Activated CD4-positive, alpha-beta T cell treated with anti-CD3 and anti-CD28 coated beads, Interleukin-2, amount 10 ng/mL, durations not matched to agents 7 days and 5 days (primary cell): ENCODE data around the gene ATP2A3. TPM values are rescaled to one million over a fixed set of nuclear protein-coding genes. Genes with fewer than 3 reads are reported as not detected.
A peak's percentile ranks its signal among the peaks of the same experiment; 100 is the strongest.

ENCODE experiments used
- CTCF ChIA-PET: fragments of 350-600 bp; sonication (Branson Sonifier 250); formaldehyde crosslinking; loops from one replicate; lab custom pipeline; 2021; ENCODE audit warnings: antibody characterized with exemption; lab: Charles Lee
- POLR2A ChIA-PET: fragments of 350-600 bp; sonication (Branson Sonifier 250); formaldehyde crosslinking; loops from one replicate; lab custom pipeline; 2021; ENCODE audit warnings: antibody characterized with exemption; lab: Charles Lee
- DNase-seq: peaks from one replicate; pipeline ENCODE4 v3.0.0-alpha.2; 2020
- H3K27ac Mint-ChIP-seq: one replicate; pipeline ENCODE4 v1.8.0; 2021; ENCODE audit warnings: mild to moderate bottlenecking, moderate library complexity, mixed read lengths
- H3K27me3 Mint-ChIP-seq: one replicate; pipeline ENCODE4 v1.8.0; 2021; ENCODE audit warnings: mixed read lengths
- H3K36me3 Mint-ChIP-seq: one replicate; pipeline ENCODE4 v1.8.0; 2021; ENCODE audit warnings: low read depth, mixed read lengths
- H3K4me1 Mint-ChIP-seq: one replicate; pipeline ENCODE4 v1.8.0; 2021; ENCODE audit warnings: mixed read lengths
- H3K4me3 Mint-ChIP-seq: one replicate; pipeline ENCODE4 v1.8.0; 2021; ENCODE audit warnings: mild to moderate bottlenecking, moderate library complexity, mixed read lengths
- H3K9me3 Mint-ChIP-seq: one replicate; pipeline ENCODE4 v1.8.0; 2021; ENCODE audit warnings: mixed read lengths
- total RNA-seq, 2 experiments: library from RNA; stranded (reverse); gene quantifications; one replicate each; pipeline ENCODE4 v1.2.3, GENCODE V29; 2021

Gene ATP2A3
- total RNA-seq, 2 experiments from 2014 or later: 294 to 329 TPM

GRCh38 chr17:3926860-3927627 lies 37.2 kb downstream of the ATP2A3 start:
- Mint-ChIP-seq H3K27ac (no peak overlapping the region), H3K36me3 (peaks cover 38% of the 10 kb centered on the region), H3K4me1 (no peaks in the 10 kb centered on the region), H3K27me3 (no peaks in the 10 kb centered on the region), H3K9me3 (no peaks in the 10 kb centered on the region), H3K4me3 (no peak overlapping the region)
- POLR2A ChIA-PET: no interaction called here
- no peak for DNase-seq
- CTCF ChIA-PET: interaction anchor here (0.6 to 2.1 kb wide), 5 partner anchors 13 to 125 kb away, joined by 3 to 9 read pairs (median 5); partner anchors contain the start of gene NCBP3

DNA sequence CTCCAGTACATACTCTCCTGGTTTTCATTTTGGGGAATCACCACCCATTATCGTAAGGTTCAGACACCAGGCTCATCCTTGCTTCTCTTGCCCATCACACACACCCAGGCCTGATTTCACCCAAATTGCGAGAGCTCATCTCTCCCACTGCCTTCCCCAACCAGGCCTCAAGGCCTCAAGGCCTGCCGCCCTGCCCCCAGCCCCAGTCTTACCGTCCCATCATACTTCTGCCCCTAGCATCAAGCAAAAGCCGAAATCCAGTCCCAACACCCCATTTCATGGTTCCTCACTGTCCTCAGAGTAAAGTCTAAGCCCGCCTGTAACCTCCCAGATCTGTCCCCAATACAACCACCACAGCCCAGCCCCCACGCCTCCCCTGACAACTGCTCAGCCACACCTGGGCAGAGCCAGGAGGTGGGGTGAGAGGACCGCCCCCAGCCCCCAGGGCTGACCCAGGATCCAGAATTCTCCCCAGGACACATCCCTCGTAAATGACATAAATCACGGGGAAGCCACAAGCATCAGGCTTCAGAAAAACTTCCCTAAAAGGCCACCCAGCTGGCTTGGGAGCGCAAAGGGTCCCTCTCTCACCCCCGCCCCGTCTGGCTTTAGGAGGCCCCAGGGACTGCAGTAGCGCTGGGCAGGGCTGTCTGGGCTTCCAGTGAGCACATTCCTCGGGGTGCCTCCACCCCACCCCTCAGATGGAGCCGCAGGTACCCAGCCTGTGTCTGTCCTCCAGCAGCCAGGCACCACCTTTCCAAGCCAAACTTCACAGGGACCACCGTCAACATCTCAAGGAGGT lies 38.4 kb downstream of the ATP2A3 start:
- peaks cover 31% of the 10 kb centered on the region for H3K36me3 Mint-ChIP-seq
- no peak overlapping the region for H3K4me3 Mint-ChIP-seq
- DNase-seq: no peak
- H3K27ac Mint-ChIP-seq: peak overlapping the region; percentile 44
- H3K9me3 Mint-ChIP-seq: no peaks in the 10 kb centered on the region
- H3K27me3 Mint-ChIP-seq: no peaks in the 10 kb centered on the region
- H3K4me1 Mint-ChIP-seq: no peaks in the 10 kb centered on the region
- CTCF ChIA-PET: interaction anchor here (0.6 to 2.1 kb wide), 4 partner anchors 12 to 80 kb away, joined by 3 to 9 read pairs (median 5); partner anchors contain the start of gene NCBP3
- POLR2A ChIA-PET: interaction anchor here (0.7 kb wide), 1 partner anchor 16 kb away, joined by 5 read pairs; no protein-coding TSS in a partner anchor

DNA sequence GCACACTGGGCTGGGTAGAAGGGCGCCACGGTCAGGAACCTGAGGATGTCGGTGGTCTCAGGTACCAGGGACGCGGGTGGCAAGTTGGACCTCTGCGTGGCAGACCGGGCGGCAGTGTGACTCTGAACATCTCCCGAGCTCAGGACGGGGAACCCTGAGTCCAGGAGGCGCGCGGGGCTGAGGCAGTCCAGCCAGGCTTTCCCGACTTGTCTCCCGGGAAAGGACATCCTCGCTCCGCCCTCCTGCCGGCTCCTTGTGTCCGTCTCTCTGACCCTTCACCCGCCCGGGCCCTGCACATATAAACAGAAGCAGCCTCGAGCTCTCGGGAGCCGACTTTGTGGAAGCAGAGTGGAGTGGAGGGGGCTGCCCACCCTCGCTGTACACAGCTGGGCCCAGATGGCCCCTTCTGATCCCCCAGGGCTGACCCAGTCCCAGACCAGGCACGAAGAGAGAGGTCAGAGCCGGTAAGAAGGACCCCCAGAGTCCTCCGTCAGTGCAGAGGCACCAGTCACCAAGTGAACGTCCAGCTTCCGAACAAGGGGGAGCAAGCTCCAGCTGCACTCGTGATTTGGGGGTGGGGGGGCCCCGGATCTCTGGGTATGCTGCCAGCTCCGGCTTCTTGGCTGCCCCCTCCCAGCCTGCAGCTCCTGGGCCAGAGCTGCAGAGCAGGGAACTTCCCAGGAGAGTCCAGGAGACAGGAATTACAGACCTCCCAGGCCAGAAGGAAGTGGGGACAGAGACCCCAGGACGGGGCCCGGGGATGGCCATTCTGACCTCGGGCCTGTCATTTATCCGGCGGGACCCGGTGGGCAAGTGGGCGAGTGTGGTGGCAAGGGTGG lies 39.5 kb downstream of the ATP2A3 start:
- ChIA-PET CTCF (interaction anchor here (1.2 kb wide), 1 partner anchor 11 kb away, joined by 4 read pairs; no protein-coding TSS in a partner anchor), POLR2A (no interaction called here)
- Mint-ChIP-seq H3K4me1 (no peaks in the 10 kb centered on the region), H3K36me3 (peaks cover 26% of the 10 kb centered on the region), H3K9me3 (no peaks in the 10 kb centered on the region), H3K4me3 (no peak overlapping the region), H3K27ac (no peak overlapping the region), H3K27me3 (no peaks in the 10 kb centered on the region)
- no peak for DNase-seq

DNA sequence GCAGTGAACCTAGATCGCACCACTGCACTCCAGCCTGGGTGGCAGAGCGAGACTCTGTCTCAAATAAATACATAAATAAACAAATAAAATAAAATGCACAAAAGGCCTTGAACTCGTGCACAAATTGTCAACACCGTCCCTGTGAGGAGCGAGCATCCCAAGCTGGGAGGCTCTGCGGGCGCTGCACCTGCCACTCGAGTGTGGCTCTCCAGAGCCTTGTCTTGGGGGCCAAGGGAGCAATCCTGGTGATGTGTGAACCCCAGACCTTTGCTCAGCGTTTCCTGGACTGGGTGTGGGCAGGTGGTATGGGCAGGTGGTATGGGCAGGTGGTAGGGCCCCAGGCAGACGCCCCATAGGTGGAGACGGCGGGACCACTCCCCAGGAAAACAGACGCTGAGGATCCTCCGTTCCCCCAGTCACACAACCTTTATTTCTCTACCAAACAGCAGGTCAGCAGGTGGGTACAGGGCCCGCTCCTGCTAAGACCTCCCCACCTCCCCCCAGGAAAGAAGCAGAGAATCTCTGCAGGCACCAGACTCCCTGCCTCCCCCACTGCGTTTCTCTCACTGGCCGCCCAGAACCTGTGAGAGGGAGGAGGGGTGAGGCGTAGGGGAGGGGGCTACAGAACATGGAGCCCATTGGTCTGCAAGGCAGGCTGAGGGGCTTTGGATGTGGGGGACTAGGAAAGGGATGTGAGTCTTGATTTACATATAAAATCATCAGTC lies 40.6 kb downstream of the ATP2A3 start:
- POLR2A ChIA-PET: no interaction called here
- Mint-ChIP-seq H3K9me3 (no peaks in the 10 kb centered on the region), H3K4me1 (no peaks in the 10 kb centered on the region), H3K36me3 (peaks cover 21% of the 10 kb centered on the region), H3K27ac (no peak overlapping the region), H3K27me3 (no peaks in the 10 kb centered on the region), H3K4me3 (no peak overlapping the region)
- CTCF ChIA-PET: interaction anchor here (1.2 to 2.6 kb wide), 2 partner anchors 10 kb away, joined by 4 to 12 read pairs; no protein-coding TSS in a partner anchor
- no peak for DNase-seq

GRCh38 chr17:3922765-3923164 lies 41.5 kb downstream of the ATP2A3 start:
- H3K9me3 Mint-ChIP-seq: no peaks in the 10 kb centered on the region
- ChIA-PET POLR2A (no interaction called here), CTCF (interaction anchor here (0.7 to 2.6 kb wide), 2 partner anchors 9 to 67 kb away, joined by 3 to 12 read pairs; no protein-coding TSS in a partner anchor)
- no peaks in the 10 kb centered on the region for H3K27me3 Mint-ChIP-seq
- H3K4me3 Mint-ChIP-seq: no peak overlapping the region
- H3K36me3 Mint-ChIP-seq: peaks cover 18% of the 10 kb centered on the region
- no peak for DNase-seq
- no peak overlapping the region for H3K27ac Mint-ChIP-seq
- no peaks in the 10 kb centered on the region for H3K4me1 Mint-ChIP-seq

- DNase-seq: no peak
- Mint-ChIP-seq H3K36me3 (peaks cover 9% of the 10 kb centered on the region), H3K9me3 (no peaks in the 10 kb centered on the region), H3K4me1 (peaks cover 5% of the 10 kb centered on the region), H3K27ac (no peak overlapping the region), H3K27me3 (no peaks in the 10 kb centered on the region), H3K4me3 (no peak overlapping the region)
- POLR2A ChIA-PET: no interaction called here
- CTCF ChIA-PET: interaction anchor here (0.7 to 2.6 kb wide), 2 partner anchors 8 to 68 kb away, joined by 3 to 12 read pairs; no protein-coding TSS in a partner anchor
Observed at GRCh38 chr17:3921502-3922319, 42.5 kb downstream of the ATP2A3 start.

GRCh38 chr17:3921006-3921405 lies 43.2 kb downstream of the ATP2A3 start:
- Mint-ChIP-seq H3K36me3 (peaks cover 9% of the 10 kb centered on the region), H3K4me1 (peaks cover 12% of the 10 kb centered on the region), H3K27me3 (no peaks in the 10 kb centered on the region), H3K9me3 (no peaks in the 10 kb centered on the region), H3K27ac (no peak overlapping the region), H3K4me3 (no peak overlapping the region)
- CTCF ChIA-PET: interaction anchor here (0.7 kb wide), 1 partner anchor 36 kb away, joined by 3 read pairs; no protein-coding TSS in a partner anchor
- POLR2A ChIA-PET: interaction anchor here (0.6 kb wide), 1 partner anchor 28 kb away, joined by 3 read pairs; no protein-coding TSS in a partner anchor
- no peak for DNase-seq

GRCh38 chr17:3919123-3919624 lies 45.1 kb downstream of the ATP2A3 start:
- ChIA-PET POLR2A (no interaction called here), CTCF (interaction anchor here (0.6 kb wide), 1 partner anchor 24 kb away, joined by 3 read pairs; no protein-coding TSS in a partner anchor)
- H3K27me3 Mint-ChIP-seq: no peaks in the 10 kb centered on the region
- no peak overlapping the region for H3K4me3 Mint-ChIP-seq
- peaks cover 2% of the 10 kb centered on the region for H3K36me3 Mint-ChIP-seq
- peaks cover 20% of the 10 kb centered on the region for H3K4me1 Mint-ChIP-seq
- H3K9me3 Mint-ChIP-seq: no peaks in the 10 kb centered on the region
- DNase-seq: no peak
- no peak overlapping the region for H3K27ac Mint-ChIP-seq

DNA sequence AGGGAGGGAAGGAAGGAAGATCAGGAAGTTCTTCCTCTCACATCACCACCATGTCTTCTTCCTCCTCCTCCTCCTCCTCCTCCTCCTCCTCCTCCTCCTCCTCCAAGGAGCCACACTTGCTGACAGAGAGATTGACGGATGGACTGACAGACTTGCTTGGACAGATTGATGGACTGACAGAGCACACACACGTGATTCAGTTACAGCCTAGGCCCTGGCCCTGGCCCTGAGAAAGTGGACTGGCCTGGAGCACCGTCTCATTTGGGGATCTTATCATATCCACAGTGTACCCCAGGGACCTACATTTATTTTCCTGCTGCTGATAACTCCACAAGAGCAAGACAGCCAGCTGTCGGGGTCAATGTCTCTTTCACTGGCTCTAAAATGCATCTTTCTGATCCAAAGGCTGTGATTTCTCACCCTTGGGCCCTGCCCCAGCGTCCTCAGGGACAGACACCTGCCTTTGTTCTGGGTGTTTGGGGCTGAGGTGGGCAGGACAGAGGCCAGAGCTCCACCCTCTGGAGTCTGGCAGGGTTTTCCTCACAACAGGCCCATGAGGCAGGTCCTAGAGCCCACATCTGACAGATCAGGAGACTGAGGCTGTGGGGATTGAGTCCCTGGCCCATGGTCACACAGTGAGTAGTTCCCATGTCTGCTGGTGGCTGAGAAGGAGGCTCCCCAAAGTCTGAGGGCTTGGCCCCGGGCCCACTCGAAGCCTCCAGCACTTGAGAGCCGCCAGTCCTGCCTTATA lies 45.7 kb downstream of the ATP2A3 start:
- no peak overlapping the region for H3K4me3 Mint-ChIP-seq
- no peaks in the 10 kb centered on the region for H3K9me3 Mint-ChIP-seq
- ChIA-PET CTCF (interaction anchor here (0.6 kb wide), 1 partner anchor 24 kb away, joined by 3 read pairs; no protein-coding TSS in a partner anchor), POLR2A (no interaction called here)
- H3K27ac Mint-ChIP-seq: peak overlapping the region; percentile 60
- H3K36me3 Mint-ChIP-seq: no peaks in the 10 kb centered on the region
- H3K4me1 Mint-ChIP-seq: peaks cover 26% of the 10 kb centered on the region
- no peaks in the 10 kb centered on the region for H3K27me3 Mint-ChIP-seq
- no peak for DNase-seq

GRCh38 chr17:3917391-3917931 lies 46.8 kb downstream of the ATP2A3 start:
- H3K27me3 Mint-ChIP-seq: no peaks in the 10 kb centered on the region
- no peak for DNase-seq
- H3K36me3 Mint-ChIP-seq: no peaks in the 10 kb centered on the region
- H3K27ac Mint-ChIP-seq: peak overlapping the region; percentile 31
- CTCF ChIA-PET: interaction anchor here (1.1 to 1.5 kb wide), 3 partner anchors 14 to 180 kb away, joined by 3 read pairs; partner anchors contain the start of gene NCBP3
- no peak overlapping the region for H3K4me3 Mint-ChIP-seq
- POLR2A ChIA-PET: no interaction called here
- H3K4me1 Mint-ChIP-seq: peaks cover 30% of the 10 kb centered on the region
- H3K9me3 Mint-ChIP-seq: no peaks in the 10 kb centered on the region
